ACHN (cell line): ENCODE results near the gene MCMBP.
A peak's percentile ranks its signal among the peaks of the same experiment; 100 is the strongest.

Experiments
- DNase-seq: peaks from one replicate; pipeline ENCODE4 v3.0.0-alpha.2; 2015
- in situ Hi-C: cut with HindIII; loops from 2 replicates; pipeline ENCODE4 v1.10.0; 2017; ENCODE audit warnings: low sequenced_read_pairs, low pct_ligation_motif_present, low pct_unique_long_range_greater_than_20kb

The MCMBP gene

DNA sequence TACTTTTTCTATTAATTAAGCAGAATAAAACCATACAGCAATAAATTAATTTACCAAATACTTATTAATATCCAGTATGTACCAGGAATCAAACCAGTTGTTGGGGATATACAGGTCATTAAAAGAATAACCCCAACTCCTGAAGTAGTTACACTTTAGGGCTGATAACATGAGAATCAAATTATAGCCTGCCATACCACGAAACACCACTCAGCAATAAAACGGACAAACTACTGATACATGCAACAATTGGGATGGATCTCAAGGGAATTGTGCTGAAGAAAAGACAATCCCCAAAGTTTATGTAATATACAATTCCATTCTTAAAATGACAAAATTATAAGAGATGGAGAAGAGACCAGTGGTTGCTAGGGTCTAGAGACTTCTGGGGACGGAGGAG lies 22.7 kb downstream of the MCMBP start:
- DNase-seq: no peak
- in situ Hi-C loops: no loop called here

DNA sequence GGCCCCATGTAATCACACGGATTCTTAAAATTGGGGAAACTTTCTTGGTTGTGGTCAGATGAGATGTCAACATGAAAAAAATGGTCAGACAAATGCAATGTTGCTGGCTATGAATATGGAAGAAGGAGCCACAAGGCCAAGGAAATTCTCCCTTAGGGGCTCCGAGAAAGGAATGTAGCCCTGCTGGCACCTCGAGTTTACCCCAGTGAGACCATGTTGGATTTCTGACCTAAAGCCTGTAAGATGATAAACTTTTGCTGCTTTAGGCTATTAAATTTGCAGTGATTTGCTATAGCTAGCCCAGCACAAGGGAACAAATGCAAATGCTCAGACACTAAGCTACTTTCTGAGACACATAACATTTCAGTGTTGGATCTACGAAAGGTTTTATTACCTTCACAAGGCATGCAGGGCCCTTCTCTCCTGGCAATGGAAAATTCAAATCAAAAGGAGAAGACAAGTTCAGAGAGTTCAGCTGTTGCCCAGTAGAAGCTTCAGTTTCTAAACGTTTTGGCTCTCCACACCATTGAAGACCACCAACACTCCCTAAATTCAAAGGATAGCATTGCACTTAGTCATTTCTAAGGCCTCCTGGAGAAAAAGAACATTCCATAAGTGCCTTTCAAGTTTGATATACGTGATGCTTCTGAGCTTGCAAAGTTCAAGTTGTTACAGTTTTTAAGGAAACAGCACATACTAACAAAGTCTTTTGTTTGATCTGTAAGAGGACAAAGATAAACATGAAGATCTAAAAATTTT lies 23.4 kb downstream of the MCMBP start:
- in situ Hi-C loops: no loop called here
- DNase-seq: peak; percentile 79

DNA sequence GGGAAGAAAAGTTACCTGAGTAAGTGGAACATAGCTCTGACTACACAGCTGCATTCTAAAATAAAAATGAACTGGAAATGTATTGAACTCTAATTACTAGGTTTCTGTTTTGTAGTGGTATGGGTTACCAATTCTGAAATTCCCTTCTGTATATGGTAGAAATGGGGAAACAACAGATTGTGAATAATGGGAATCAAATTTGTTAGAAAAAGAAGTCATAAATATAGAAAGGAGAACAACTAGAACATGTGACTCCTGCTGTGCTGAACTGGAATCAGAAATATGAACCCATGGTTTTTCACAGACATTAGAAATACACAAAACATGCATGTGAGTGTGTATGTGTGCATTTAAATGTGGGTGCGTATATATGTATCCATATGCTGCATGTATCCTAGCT lies 27.0 kb downstream of the MCMBP start:
- in situ Hi-C loops: no loop called here
- DNase-seq: no peak

DNA sequence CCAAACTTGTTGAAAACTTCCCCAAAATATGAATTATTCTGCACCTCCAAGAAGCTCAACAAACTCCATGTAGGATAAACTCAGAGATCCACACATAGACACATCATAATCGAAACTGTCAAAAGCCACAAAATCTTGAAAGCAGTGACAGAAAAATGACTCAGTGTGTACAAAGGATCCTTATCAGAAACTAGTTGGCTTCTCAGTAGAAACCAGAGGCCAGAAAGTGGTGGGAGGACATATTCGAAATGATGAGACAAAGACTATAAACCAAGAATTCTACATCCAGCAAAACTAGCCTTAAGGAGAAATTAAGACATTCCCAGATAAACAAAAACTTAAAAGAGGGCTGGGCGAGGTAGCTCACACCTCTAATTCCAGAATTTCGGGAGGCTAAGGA lies 38.5 kb downstream of the MCMBP start:
- in situ Hi-C loops: no loop called here
- DNase-seq: no peak

DNA sequence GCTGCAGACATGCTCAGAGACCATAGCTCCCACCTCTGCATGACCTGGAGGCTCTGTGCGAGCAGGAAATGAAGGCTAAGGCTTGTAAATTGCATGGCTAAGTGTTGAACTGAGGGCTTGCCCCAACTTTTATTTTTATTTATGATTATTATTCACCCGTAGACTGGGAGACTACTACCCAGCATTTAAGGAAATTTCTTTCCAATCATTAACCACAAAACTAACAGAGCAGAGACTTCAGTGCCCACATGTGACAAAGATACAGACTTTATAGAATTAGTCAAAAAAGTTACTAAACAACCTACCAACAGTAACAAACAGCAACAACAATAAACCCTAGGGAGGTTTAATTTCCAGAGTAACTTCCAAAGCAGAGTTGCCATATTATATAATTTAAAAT lies 39.7 kb downstream of the MCMBP start:
- in situ Hi-C loops: no loop called here
- DNase-seq: no peak

DNA sequence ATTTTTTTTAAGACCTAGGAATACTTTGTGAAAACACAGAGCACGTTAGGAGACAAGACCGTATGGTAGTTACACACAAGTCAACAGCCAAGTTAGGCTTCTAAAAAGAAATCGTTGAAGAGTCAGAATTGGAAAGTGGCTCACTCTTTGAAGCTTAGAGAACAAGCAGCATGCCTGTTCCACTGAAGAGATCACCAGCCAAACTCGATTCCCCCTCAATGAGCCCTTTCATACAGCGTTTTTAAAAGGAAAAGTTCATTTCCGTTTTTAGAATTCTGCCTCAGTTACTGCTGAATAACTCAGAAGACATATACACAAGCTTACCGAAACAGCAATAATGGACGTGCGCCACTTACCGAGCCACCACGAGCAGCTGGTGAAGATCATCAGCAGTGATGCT lies 41.0 kb downstream of the MCMBP start:
- in situ Hi-C loops: no loop called here
- DNase-seq: no peak

DNA sequence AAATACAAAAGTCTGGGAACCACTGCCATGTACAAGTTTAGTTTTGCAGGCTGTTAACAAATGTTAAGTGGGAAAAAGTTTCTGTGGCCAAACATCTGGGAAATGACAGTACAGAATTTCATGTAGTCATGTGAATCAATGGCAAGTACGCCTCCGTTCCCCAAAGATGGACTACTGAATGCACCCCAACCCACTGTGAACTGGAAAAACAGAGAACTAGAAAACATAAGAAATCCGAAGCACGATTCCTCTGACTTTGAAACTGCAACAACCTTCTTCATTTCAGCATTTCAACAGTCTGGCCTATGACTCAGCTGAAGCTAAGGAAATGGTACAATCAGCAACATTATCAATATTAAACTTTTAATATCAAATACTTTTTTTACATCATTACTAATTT lies 41.8 kb downstream of the MCMBP start:
- in situ Hi-C loops: no loop called here
- DNase-seq: no peak

DNA sequence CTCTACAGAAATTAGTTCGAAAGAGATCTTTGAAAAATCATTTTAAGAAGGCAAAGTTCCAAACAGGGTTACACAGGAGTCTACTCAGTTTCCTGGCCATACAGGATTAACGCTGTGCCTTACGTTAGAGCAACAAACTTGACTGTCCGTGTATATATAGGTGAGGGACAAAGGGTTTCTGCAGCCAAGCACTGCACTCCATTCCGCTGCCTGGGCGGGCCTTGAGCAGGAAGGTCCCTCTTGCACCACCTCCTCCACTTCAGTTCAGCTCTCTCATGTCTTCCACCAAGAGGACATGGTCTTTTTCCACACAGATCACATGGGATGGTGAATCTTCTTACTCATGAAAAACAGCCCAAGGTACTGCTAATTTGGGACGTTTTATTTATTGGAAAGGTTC lies 43.2 kb downstream of the MCMBP start:
- in situ Hi-C loops: no loop called here
- DNase-seq: no peak

DNA sequence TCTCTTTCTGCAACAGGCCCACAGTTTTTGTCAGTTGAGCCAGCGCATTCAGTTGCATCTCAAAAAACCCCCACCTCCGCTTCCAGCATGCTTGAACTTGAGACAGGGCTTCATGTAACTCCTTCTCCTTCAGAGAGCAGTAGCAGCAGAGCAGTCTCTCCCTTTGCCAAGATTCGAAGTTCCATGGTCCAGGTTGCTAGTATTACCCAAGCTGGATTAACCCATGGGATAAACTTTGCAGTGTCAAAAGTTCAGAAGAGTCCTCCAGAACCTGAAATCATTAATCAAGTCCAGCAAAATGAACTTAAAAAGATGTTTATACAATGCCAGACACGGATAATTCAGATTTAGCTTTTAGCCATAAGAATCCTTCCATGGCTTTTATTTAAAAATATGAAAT lies 45.2 kb downstream of the MCMBP start:
- in situ Hi-C loops: no loop called here
- DNase-seq: no peak

DNA sequence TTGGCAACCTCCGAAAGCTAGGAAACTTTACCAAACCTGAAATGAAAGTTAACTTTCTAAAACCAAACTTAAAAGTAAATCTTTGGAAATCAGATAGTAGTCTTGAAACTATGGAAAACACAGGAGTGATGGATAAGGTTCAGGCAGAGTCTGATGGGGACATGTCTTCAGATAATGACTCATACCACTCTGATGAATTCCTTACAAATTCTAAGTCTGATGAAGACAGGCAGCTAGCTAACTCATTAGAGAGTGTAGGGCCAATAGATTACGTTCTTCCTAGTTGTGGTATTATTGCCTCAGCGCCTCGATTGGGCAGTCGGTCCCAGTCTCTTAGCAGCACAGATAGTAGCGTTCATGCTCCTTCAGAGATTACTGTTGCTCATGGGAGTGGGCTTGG lies 45.9 kb downstream of the MCMBP start:
- no peak for DNase-seq
- in situ Hi-C loops: no loop called here

DNA sequence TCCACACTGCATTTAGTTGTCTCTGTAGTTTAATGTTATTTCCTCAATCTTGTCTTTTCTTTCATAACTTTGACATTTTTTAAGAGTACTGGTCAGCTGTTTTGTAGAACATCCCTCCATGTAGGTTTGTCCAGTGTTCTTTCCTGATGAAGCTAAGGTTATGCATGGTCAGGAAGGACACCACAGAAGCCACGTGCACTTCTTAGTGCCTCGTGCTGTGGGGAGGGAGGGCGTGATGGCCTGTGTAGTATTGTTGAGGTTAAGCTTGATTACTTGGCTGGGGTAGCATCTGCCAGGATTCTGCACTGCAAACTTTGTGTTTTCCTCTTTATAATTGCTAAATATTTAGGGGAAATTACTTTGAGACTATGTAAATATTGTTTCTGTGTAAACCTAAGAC lies 48.3 kb downstream of the MCMBP start:
- in situ Hi-C loops: no loop called here

DNA sequence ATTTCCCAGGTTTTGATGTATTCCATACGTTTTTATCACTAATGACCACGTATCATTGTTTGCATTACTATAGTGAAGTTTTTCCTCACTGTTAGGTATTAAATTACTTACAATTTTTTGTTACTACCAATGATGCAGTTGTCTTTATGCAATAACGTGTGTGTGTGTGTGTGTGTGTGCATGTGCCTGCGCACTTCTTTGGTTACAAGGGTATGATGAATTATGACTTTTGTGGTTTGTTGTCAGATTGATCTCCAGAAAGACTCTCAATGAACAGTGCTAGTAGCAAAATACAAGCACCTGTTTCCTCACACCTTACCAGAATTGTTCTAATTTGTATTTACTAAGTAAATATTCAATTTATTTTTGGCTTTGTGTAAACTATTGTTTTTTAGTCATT lies 51.5 kb downstream of the MCMBP start:
- in situ Hi-C loops: no loop called here
- no peak for DNase-seq

More for the DNA sequence above, 48.3 kb downstream of the MCMBP start:
- DNase-seq: no peak

DNA sequence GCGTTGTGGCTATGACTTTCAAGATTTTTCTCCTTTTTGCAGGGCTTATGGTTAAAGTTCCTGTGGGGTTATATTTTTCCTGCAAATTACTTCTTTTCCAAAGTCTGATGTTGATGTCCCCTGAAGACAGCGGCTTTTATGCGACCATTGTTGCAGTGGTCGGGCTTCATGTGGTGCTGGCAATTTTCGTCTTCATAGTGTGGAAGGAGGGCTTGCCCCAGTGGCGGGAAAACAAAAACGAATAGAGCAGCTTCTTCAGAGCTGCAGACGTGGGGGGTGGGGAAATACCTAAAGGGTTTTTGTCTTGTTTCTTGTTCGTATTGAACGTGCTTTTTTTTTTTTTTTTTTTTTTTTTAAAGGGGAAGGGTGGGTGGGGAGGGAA lies 53.8 kb downstream of the MCMBP start:
- in situ Hi-C loops: no loop called here
- DNase-seq: no peak

DNA sequence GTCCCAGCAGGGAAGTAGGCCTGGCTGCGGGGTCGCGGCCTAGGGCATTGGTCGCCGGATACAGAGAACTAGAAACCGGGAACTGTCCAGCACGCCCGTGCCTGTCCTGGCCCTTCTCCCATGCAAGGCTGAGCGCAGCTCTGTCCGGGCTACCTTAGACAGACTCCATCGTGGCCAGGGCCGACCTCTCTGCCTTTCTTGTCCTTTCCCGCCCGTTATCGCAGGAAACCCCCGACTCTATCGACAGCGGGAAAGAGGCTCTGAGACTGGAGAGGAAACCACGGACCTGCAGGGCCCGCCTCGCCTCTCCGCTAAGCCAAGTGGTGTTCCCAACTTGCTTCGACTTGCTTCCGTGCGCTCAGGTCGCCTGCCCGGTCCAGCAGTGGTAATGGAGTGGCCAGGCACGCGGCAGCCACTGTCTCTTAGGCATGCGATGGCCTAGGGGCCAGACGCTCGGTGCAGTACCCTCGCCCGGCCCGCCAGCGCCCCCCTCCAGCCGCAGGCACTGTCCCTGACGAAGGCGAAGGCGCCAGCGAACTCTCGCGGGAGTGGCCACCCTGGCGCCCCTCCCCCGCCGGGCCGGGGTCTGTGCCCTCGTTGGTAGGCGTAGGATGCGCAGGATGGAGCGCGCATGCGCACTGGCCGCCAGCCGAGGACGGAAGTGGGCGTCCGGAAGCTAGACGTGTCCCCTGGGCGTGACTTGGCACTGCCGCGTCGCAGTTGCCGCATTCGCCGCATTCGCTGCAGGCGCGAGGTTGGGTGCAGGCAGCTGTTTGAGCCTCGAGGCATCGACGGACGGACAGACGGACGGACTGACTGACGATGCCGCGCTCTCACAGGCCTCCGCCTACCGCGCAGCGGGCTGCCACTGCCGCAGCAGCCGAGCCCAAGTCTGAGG lies 54.4 kb downstream of the MCMBP start:
- DNase-seq: no peak
- in situ Hi-C loops: no loop called here

DNA sequence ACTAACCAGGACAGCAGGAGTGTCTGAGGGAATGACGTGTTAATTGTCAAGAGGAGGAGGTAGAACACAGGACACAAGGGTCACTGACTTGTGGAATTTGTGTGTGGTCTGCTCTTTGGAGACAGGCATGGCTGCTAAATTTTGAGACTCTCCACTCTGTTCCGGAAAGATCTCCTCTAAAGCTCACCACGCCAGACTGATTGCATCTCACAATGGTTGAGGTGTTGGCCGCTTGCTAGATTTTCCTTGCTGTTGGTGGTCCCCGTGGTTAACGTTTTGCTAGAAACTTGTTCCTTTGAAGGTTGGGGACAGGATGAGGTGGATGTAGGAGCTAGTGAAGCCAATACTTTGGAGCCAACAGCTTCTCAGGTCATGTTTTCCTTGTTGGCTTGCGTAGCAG lies 57.0 kb downstream of the MCMBP start:
- no peak for DNase-seq
- in situ Hi-C loops: no loop called here

DNA sequence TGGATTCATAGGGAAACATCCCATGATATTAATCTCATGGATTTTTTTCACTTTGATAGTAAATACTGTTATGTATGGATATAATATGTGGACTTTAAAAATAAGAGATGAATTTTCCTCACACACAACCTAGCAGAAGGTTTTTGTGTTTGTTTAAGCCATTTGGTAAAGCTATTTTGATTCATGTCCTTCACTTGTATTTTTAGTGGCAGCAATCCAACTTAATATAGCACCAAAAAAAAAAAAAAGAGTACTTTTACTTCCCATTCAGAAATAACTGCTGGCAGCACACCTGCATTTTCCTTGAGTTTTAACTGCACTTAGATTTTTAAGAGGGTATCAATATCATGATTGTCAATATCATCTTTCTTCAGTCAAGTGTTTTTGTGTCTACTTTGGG lies 60.0 kb downstream of the MCMBP start:
- DNase-seq: no peak
- in situ Hi-C loops: no loop called here

DNA sequence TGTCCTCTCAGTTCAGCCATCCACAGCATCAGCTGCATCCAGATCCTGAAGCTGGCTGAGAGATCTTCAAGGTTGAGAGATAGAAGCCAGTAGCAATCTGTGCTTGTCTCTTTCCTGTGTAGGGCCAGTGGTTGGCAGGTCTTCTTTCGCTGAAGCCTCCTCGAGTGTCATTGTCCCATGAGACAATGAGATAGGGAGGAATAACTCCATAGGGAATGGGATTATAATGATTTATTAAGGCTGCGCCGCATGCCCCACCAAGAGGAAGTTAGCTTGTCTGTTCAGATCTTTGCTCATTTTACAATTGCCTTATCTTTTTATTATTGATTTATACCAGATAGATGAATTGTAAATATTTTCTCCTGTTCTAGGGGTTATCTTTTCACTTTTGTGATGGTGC lies 61.5 kb downstream of the MCMBP start:
- DNase-seq: no peak
- in situ Hi-C loops: no loop called here

DNA sequence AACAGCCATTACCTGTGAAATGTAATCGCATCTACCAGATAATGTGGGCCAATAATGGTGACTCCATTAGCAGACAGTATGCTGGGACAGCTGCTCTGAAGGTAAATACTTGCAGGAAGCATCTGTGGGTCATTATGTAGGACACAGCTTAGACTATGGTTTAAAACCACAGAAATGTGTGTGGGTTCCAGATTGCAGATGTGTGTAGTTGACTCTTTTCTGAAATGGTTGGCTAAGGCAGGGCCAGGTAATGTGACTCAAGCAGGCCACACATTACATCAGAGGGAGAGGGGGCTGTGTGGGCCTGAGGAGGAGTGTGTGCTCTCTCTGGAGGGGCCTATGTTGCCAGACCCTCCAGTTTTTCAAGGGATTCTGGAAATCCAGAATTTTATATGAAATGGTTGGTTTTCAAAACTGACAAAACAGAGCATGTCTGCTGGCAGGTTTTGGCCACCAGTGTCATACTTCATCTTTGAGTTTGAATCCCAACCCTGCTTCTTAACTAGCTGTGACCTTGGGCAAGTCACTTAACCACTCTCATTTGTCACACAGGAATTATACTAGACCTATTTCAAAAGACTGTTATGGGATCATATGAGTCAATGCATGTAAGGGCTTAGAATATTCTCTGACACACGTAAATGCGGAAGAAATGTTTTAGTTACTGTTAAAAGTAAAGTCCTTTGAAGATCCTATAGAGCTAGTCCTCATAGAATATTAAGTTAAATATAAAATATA lies 64.5 kb downstream of the MCMBP start:
- no peak for DNase-seq
- in situ Hi-C loops: no loop called here

DNA sequence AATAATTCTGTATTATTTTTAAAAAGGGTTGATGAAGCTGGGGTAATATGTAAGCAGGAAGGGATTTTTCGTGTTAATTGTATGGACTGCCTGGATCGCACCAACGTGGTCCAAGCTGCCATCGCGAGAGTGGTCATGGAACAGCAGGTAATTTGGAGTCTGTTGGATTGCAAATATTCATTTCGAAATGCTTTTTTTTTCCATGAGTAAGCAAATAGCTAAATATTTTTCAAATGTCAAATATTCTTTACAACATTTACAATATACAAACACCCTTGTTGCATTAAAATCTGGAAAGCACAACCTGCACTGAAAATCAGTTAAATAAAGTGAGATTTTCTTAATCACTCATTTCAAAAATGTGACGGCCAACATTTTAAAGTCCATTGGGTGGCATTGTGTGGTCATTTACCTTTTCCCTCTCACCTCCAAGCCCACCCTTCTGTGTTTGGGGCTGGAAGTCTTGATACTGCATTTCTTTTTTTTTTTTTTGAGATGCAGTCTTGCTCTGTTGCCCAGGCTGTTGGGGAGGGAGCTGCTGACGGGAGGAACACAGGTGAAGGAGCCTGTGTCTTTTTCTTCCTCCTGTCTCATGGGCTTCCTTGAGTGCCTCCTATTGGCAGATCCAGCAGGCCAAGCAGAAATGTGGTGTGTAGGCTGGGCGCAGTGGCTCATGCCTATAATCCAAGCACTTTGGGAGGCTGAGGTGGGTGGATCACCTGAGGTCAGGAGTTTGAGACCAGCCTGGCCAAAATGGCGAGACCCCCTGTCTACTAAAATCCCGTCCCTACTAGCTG lies 66.1 kb downstream of the MCMBP start:
- DNase-seq: no peak
- in situ Hi-C loops: no loop called here
